GM23248 (cell line): ENCODE results near the gene COG5.

Experiments
- EZH2 ChIP-seq: fragments of 200-600 bp; sonication (generic); IDR thresholded peaks from 2 replicates; pipeline ENCODE4 v1.6.1; 2018; ENCODE audit warnings: antibody characterized with exemption, mild to moderate bottlenecking; ENCODE audit not compliant: insufficient read depth, poor library complexity, severe bottlenecking
- EZH2phosphoT487 ChIP-seq: fragments of 200-600 bp; sonication (generic); IDR thresholded peaks from 2 replicates; pipeline ENCODE4 v1.6.1; 2018; ENCODE audit warnings: antibody characterized with exemption, moderate library complexity, mild to moderate bottlenecking, low read depth; ENCODE audit not compliant: insufficient read depth

DNA sequence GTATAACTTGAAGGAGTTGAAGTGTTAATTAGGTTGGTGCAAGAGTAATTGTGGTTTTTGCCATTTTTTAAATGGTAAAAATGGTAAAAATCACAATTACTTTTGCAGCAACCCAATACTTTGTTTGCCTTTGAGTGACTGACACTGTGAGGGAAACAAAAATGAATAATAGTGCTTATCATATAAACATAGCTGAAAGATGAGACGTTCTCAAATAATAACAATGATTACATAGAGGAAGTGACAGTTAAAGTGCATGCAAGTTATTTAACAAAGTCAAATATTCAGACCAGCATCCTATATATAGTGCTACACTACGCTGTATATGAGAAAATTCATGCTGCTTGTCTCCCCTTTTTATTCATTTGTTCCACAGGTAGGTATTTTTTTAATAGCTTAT, 399.6 kb downstream of the COG5 start:
- TF ChIP-seq EZH2phosphoT487 = no peak
- TF ChIP-seq EZH2 = no peak
